Stimulated activated CD8-positive, alpha-beta memory T cell treated with anti-CD3 and anti-CD28 coated beads, Interleukin-15, amount 100 ng/mL, for 48 hours (primary cell): ENCODE results near the gene PTGR2.
"Not testable (repeated sequence)": the region's sequence is repeated elsewhere in the genome, so short reads cannot be mapped to it uniquely, and the experiment has no call there.

ENCODE experiments used
- DNase-seq, 2 donors: peaks; one replicate each; pipeline ENCODE4 v3.0.0-alpha.2; 2020; ENCODE audit warnings: low read depth in 2 of 2

PTGR2 gene

DNA sequence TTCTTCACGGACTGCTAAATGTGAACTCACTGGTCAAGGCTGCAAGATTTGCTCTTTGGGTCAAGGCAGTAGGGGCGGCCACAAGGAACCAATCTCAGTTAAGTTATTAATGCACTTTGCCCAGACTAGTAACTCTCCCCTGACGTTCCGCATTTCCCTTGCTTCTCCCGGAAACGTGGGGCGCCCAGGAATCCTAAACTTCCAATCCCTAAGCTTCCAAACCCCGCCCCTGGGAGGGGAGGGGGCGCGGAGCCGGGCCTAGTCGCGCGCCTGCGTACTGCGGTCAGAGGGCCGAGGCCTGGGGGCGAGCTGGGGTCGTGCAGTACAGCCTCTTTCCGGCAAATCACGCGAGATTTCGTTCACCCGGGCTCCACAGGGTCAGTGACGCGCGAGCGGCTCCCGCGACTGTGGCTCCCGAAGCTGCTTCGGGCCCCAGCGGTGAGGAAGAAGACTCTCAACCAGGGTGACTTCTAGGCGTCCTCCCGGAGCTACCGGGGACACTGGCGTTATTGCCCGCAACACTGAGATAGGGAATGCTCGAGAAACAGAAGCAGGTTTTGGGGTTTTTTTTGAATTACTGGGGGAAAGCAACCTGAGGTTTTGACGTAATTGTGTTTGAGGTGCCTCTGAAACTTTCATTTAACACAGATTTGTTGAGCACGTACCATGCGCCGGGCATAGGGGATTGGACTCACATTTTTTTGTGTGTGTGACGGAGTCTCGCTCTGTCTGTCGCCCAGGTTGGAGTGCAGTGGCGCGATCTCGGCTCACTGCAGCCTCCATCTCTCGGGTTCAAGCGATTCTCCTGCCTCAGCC, at the start of gene PTGR2:
PTGR2 (plus strand) TSS at position 265 of the 816 bp plus-strand sequence. CDS start 7,032 bp downstream, outside the sequence.
- DNase-seq = peak; percentile 81 to 86

GRCh38 chr14:73802431-73803188, 49.0 kb upstream of the PTGR2 start:
- no peak for DNase-seq

GRCh38 chr14:73804636-73805035, 47.0 kb upstream of the PTGR2 start:
- no peak for DNase-seq

GRCh38 chr14:73807457-73807856, 44.2 kb upstream of the PTGR2 start:
- DNase-seq = no peak

GRCh38 chr14:73809391-73809790, 42.2 kb upstream of the PTGR2 start:
- no peak for DNase-seq

DNA sequence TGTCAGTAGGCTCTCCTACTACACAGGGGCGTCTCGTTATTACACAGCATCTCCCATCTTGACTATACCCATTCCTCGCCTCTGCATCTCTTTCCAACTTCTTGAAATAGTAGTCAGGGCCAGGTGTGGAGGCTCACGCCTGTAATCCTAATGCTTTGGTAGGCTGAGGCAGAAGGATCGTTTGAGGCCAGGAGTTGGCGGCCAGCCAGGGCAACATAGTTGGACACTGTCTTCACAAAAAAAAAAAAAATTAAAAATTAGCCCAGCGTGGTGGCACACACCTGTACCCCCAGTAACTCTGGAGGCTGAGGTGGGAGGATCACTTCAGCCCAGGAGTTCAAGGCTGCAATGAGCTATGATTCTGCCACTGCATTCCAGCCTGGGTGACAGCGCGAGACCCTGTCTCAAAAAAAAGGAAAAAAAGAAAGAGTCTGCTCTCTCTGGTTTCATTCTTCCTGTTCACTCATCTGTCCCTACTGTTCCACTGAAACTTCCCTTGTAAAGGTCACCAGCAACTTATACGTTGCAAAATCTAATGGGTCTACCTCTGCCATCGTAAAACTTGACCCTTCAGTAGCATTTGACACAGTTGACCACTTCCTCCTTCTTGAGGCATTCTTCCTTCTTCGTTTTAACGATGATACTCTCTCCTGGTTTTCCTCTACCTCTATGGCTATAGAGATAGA, 41.0 kb upstream of the PTGR2 start:
- DNase-seq = no peak

DNA sequence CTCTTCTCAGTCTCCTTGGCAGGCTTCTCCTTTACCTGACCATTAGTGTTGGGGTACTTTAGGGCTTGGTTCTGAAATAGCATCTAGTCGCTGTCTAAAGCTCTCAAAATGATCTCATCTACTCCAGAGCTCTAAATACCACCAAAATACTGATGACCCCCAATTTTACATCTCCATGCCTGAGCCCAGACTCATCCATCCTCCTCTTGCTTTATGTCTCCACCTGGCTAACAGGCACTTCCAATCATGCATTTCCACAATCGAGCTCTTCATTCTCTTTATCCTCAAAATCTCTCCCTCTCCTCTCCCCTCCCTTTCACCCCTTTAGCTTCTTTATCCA, 40.5 kb upstream of the PTGR2 start:
- no peak for DNase-seq

DNA sequence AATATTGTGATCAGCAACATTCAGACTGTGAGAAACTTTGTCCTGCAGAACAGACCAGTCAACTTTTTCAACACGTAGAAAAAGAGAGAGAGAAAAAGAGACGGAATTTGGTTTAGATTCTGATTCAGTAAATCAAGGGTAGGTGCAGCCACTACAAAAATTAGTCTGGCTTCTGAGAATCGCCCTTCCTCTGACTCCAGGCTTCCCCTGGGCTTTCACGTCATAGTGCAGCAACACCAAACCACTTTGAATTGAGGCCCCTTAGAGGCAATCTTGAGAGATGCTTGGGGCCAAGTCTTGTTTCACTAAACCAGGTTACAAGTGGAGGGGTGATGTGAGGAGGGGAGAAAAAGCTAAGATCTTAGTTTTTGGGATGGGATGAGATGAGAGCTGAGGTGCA, 37.5 kb upstream of the PTGR2 start:
- peak; percentile 7 to 19 for DNase-seq

DNA sequence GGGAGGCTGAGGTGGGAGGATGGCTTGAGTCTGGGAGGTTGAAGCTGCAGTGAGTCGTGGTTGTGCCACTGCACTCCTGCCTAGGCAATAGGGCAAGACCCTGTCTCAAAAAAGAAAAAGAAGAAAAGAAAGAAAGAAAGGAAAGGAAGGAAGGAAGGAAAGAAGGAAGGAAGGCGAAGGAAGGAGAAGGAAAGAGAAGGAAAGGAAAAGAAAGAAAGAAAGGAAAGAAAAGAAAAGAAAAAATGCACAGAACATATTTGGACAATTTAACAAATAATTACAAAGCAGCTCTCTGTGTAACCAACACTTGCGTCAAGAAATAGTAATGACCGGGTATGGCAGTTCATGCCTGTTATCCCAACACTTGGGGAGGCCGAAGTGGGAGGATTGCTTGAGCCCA, 35.8 kb upstream of the PTGR2 start:
- DNase-seq = no peak

GRCh38 chr14:73816393-73816816, 35.2 kb upstream of the PTGR2 start:
- no peak for DNase-seq

- no peak for DNase-seq
Measured at GRCh38 chr14:73817020-73817655, 34.5 kb upstream of the PTGR2 start.

DNA sequence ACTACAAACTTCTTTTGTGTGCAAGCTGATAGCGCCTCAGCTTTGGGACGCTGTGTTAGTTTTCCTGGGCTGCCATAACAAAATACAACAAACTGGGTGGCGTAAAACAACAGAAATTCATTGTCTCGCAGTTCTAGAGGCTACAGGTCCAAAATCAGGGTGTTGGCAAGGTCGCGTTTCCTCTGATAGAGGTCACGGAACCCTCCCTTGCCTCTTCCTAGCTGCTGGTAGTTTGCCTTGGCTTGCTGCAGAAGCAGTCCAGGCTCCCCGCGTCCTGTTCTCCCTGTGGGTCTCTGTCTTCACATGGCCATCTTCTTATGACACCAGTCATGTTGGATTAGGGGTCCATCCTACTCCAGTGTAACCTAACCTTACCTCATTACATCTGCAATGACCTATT, 32.8 kb upstream of the PTGR2 start:
- no peak for DNase-seq

DNA sequence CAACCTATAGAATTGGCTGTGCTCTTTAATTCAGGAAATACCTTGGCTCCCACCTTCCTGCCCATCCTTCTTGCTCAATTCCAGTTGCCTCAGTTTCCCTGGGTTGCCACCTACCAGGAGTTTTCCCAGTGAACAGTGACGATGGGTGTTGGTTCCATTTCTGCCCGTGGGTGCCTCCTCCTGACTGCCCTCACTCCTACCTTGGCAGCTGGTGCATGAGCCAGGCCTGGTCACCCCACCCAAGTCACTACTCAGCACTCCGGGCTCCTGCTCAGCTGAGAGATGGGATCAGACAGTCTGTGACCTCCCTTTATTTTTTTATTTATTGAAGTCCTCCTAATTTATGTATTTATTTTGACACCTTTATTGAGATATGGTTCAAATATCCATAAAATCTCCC, 31.0 kb upstream of the PTGR2 start:
- DNase-seq = no peak

DNA sequence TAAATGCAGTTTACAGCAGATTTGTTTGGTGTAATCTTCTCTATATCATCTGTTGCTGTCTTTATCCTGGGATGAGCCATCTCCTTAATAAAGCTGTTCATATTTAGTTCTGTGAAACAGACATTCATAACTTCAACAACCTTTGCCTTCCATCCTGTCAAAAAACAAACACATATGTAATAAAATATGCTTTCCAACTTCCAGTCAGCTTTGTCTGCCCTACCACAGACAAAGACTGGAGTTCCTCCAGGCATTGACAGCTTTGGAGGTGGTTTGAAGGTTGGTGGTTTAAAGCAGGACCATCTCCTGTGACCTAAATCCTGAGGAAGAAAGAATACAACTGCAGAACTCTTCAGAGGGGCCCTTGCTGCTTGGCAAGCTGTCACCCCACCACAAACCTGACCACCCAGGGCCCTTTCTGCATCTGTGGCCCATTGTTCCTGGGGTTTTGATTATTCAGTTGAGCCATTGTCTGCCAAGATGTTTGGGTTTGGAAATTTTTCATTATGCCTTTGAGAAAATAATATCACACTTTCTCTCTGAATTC, 28.2 kb upstream of the PTGR2 start:
- DNase-seq = no peak

DNA sequence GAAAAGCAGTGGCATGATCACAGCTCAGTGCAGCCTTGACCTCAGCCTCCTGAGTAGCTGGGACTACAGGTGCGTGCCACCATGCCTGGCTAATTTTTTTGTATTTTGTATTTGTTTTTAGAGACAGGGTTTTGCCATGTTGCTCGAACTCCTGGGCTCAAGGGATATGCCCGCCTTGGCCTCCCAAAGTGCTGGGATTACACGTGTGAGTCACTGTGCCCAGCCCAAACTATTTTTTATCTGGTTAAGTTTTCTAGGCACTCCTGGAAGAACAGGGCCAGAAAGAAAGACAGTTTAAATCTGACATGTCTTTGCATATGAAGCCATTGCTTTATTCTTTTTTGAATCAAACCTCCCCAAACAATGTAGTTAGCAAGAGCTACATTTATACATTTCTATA, 27.5 kb upstream of the PTGR2 start:
- no peak for DNase-seq

DNA sequence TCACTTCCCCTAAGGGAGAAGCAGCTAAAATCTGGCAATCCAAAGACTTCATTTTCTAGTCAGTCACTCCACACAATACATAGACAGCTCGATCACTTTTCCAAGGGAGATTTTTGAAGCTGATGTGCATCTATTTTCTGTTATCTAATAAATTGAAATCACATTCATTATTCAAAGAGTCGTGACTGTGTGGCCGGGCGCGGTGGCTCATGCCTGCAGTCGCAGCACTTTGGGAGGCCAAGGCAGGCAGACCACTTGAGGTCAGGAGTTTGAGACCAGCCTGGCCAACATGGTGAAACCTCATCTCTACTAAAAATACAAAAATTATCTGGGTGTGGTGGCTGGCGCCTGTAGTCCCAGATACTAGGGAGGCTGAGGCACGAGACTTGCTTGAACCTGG, 27.1 kb upstream of the PTGR2 start:
- no peak for DNase-seq

DNA sequence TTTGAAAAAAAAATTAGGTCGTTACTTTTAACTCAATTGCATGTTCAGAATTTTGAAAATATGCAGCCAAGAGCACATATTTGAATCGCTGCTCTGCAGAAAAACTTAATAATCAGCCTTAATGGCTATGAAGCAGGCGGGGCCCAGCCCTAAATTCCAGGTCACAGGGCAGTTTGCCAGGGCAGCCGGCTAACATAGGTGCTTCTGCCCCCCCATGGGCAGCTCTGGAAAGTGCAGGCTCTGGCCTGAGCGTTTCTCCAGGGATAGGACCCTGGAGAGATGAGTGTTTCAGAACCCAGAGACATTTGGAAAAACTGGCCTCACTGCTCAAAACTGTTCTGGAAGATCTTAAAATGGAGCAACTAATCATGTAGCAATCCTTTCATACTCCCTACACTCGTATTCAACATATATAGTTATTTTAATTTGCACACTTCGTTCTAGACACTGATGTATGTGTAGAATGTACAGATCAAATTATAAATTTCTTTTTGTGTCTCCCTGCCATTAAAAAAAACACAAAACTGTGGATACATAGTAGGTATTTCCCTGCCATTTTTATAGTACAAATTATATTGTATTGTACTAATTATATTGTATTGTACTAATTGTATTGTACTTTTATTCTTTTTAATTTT, 26.0 kb upstream of the PTGR2 start:
- peak; percentile 64 for DNase-seq

GRCh38 chr14:73827190-73827589, 24.4 kb upstream of the PTGR2 start:
- DNase-seq = not testable (repeated sequence)

DNA sequence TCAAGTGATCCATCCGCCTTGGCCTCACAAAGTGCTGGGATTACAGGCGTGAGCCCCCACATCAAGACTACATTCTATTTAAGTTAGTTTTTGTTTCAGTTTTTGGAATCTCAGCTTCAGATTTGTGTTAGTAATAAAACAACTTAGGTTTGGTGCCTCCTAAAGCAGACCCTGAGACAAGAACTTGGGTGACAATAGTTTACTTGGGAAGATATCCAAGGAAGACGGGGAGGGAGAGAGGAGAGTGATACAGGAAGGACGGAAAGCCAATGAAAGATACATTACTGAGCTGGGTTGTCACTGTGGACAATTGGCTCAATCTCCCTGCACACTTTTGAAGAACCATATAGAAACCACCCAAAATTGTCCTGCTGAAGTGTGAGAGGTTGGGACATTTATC, 22.6 kb upstream of the PTGR2 start:
- no peak for DNase-seq

- peak in 1 of 2 donors; percentile 47 for DNase-seq
Measured at GRCh38 chr14:73829526-73830431, 21.9 kb upstream of the PTGR2 start.
